ENCODE measurements around the gene NHLRC2.
"Not testable (repeated sequence)": the region's sequence is repeated elsewhere in the genome, so short reads cannot be mapped to it uniquely, and the experiment has no call there.

DNA sequence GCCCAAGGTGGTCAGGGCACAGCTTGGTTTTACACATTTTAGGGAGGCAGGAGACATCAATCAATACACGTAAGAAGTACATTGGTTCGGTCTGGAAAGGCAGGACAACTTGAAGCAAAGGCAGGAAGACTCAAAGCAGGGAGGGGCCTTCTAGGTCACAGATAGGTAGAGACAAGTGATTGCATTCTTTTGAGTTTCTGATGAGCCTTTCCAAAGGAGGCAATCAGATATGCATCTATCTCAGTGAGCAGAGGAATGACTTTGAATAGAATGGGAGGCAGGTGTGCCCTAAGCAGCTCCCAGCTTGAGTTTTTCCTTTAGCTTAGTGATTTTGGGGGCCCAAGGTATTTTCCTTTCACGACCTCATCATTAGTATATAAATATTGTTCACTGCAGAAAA, 33.2 kb upstream of the NHLRC2 start:
- TF ChIP-seq, protein P1, sequence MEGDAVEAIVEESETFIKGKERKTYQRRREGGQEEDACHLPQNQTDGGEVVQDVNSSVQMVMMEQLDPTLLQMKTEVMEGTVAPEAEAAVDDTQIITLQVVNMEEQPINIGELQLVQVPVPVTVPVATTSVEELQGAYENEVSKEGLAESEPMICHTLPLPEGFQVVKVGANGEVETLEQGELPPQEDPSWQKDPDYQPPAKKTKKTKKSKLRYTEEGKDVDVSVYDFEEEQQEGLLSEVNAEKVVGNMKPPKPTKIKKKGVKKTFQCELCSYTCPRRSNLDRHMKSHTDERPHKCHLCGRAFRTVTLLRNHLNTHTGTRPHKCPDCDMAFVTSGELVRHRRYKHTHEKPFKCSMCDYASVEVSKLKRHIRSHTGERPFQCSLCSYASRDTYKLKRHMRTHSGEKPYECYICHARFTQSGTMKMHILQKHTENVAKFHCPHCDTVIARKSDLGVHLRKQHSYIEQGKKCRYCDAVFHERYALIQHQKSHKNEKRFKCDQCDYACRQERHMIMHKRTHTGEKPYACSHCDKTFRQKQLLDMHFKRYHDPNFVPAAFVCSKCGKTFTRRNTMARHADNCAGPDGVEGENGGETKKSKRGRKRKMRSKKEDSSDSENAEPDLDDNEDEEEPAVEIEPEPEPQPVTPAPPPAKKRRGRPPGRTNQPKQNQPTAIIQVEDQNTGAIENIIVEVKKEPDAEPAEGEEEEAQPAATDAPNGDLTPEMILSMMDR (IDR thresholded peaks at IDR 0.05; ENCODE audit: low read length): not testable (repeated sequence)
- not testable (repeated sequence) for TF ChIP-seq EZH2 (optimal IDR thresholded peaks at IDR 0.05; ENCODE audit: low read depth, low read length); EZH2phosphoT487 (IDR thresholded peaks at IDR 0.05; ENCODE audit: low read length)

Measured in MM.1S (cell line).